ENCODE measurements around the gene TTC34.

The TTC34 gene

GRCh38 chr1:2824999-2825398, 23.5 kb upstream of the TTC34 start:
- Histone ChIP-seq H3K4me2 (ENCODE audit: insufficient read depth, low read length) (no peak overlapping the region), H3K79me2 (ENCODE audit: insufficient read depth, low read length) (no peaks in the 10 kb centered on the region), H3K4me1 (ENCODE audit: insufficient read depth, low read length) (no peaks in the 10 kb centered on the region), H3K9me3 (ENCODE audit: insufficient read depth, low read length, severe bottlenecking) (no peaks in the 10 kb centered on the region), H4K20me1 (ENCODE audit: insufficient read depth, low read length) (0 out of 2 replicates have a peak, but pooled peaks cover 4% of the 10 kb centered on the region), H3K27ac (ENCODE audit: low read length) (no peak overlapping the region), H3K27me3 (ENCODE audit: insufficient read depth, low read length, poor library complexity) (no peaks in the 10 kb centered on the region), H3K4me3 (ENCODE audit: low read depth in 1 of 2, low read length in 2 of 2) (no peak overlapping the region), H3K9ac (ENCODE audit: low read depth, low read length) (no peak overlapping the region), H3K36me3 (ENCODE audit: insufficient read depth, low read length) (no peaks in the 10 kb centered on the region), H2AFZ (ENCODE audit: low read depth, low read length) (no peak overlapping the region)
- DNase-seq, result no peak
- ATAC-seq (ENCODE audit: insufficient read depth, low read depth), result no peak
- TF ChIP-seq EZH2 (IDR thresholded peaks at IDR 0.05; ENCODE audit: borderline replicate concordance, low read depth, low read length, severe bottlenecking) (no peak), CTCF (IDR thresholded peaks at IDR 0.05; ENCODE audit: borderline replicate concordance, extremely low read depth, low read length, poor library complexity, severe bottlenecking) (no peak)

GRCh38 chr1:2823921-2824610, 22.6 kb upstream of the TTC34 start:
- Histone ChIP-seq H3K4me3 (ENCODE audit: low read depth in 1 of 2, low read length in 2 of 2) (no peak overlapping the region), H3K9ac (ENCODE audit: low read depth, low read length) (no peak overlapping the region), H3K27me3 (ENCODE audit: insufficient read depth, low read length, poor library complexity) (no peaks in the 10 kb centered on the region), H3K36me3 (ENCODE audit: insufficient read depth, low read length) (no peaks in the 10 kb centered on the region), H4K20me1 (ENCODE audit: insufficient read depth, low read length) (0 out of 2 replicates have a peak, but pooled peaks cover 4% of the 10 kb centered on the region), H3K27ac (ENCODE audit: low read length) (no peak overlapping the region), H3K9me3 (ENCODE audit: insufficient read depth, low read length, severe bottlenecking) (no peaks in the 10 kb centered on the region), H3K4me1 (ENCODE audit: insufficient read depth, low read length) (no peaks in the 10 kb centered on the region), H3K4me2 (ENCODE audit: insufficient read depth, low read length) (no peak overlapping the region), H3K79me2 (ENCODE audit: insufficient read depth, low read length) (no peaks in the 10 kb centered on the region), H2AFZ (ENCODE audit: low read depth, low read length) (no peak overlapping the region)
- ATAC-seq (ENCODE audit: insufficient read depth, low read depth) (no peak), DNase-seq (no peak)
- TF ChIP-seq CTCF (IDR thresholded peaks at IDR 0.05; ENCODE audit: borderline replicate concordance, extremely low read depth, low read length, poor library complexity, severe bottlenecking) (no peak), EZH2 (IDR thresholded peaks at IDR 0.05; ENCODE audit: borderline replicate concordance, low read depth, low read length, severe bottlenecking) (no peak)

GRCh38 chr1:2822621-2823145, 21.2 kb upstream of the TTC34 start:
- Histone ChIP-seq H3K9ac (ENCODE audit: low read depth, low read length) (no peak overlapping the region), H3K9me3 (ENCODE audit: insufficient read depth, low read length, severe bottlenecking) (no peaks in the 10 kb centered on the region), H3K4me2 (ENCODE audit: insufficient read depth, low read length) (no peak overlapping the region), H4K20me1 (ENCODE audit: insufficient read depth, low read length) (0 out of 2 replicates have a peak, but pooled peaks cover 4% of the 10 kb centered on the region), H2AFZ (ENCODE audit: low read depth, low read length) (no peak overlapping the region), H3K27me3 (ENCODE audit: insufficient read depth, low read length, poor library complexity) (no peaks in the 10 kb centered on the region), H3K36me3 (ENCODE audit: insufficient read depth, low read length) (no peaks in the 10 kb centered on the region), H3K4me3 (ENCODE audit: low read depth in 1 of 2, low read length in 2 of 2) (no peak overlapping the region), H3K79me2 (ENCODE audit: insufficient read depth, low read length) (no peaks in the 10 kb centered on the region), H3K27ac (ENCODE audit: low read length) (no peak overlapping the region), H3K4me1 (ENCODE audit: insufficient read depth, low read length) (no peaks in the 10 kb centered on the region)
- ATAC-seq (ENCODE audit: insufficient read depth, low read depth) (no peak), DNase-seq (no peak)
- no peak for TF ChIP-seq CTCF (IDR thresholded peaks at IDR 0.05; ENCODE audit: borderline replicate concordance, extremely low read depth, low read length, poor library complexity, severe bottlenecking)
- no peak for TF ChIP-seq EZH2 (IDR thresholded peaks at IDR 0.05; ENCODE audit: borderline replicate concordance, low read depth, low read length, severe bottlenecking)

Data from DND-41 (cell line).